Calu3 (cell line): ENCODE results near the gene MAPK8IP3. TPM values are rescaled to one million over a fixed set of nuclear protein-coding genes. Genes with fewer than 3 reads are reported as not detected.

ENCODE experiments used
- BruUV-seq: library from RNA; stranded (reverse); fragments of 400-500 nt; replicated peaks from 2 replicates; lab custom pipeline; 2021; lab: Mats Ljungman, UMichigan
- CTCF ChIA-PET: fragments of 300-600 bp; sonication (Branson Sonifier 250); formaldehyde crosslinking; loops from one replicate; lab custom pipeline; 2022; ENCODE audit warnings: antibody characterized with exemption; lab: Charles Lee
- DNase-seq: peaks from one replicate; pipeline ENCODE4 v3.0.0; 2022
- H3K27ac Mint-ChIP-seq: one replicate; pipeline ENCODE4 v1.8.0; 2022; ENCODE audit warnings: mixed read lengths; ENCODE audit not compliant: unreplicated experiment
- H3K27me3 Mint-ChIP-seq: one replicate; pipeline ENCODE4 v1.8.0; 2022; ENCODE audit warnings: mixed read lengths; ENCODE audit not compliant: unreplicated experiment
- H3K36me3 Mint-ChIP-seq: one replicate; pipeline ENCODE4 v1.8.0; 2022; ENCODE audit warnings: mild to moderate bottlenecking, moderate library complexity, mixed read lengths; ENCODE audit not compliant: insufficient read depth, unreplicated experiment
- H3K4me1 Mint-ChIP-seq: one replicate; pipeline ENCODE4 v1.8.0; 2022; ENCODE audit warnings: mild to moderate bottlenecking, low read depth, mixed read lengths; ENCODE audit not compliant: unreplicated experiment
- H3K4me3 Mint-ChIP-seq: one replicate; pipeline ENCODE4 v1.8.0; 2022; ENCODE audit warnings: mild to moderate bottlenecking, low read depth, moderate library complexity, mixed read lengths; ENCODE audit not compliant: unreplicated experiment
- H3K9me3 Mint-ChIP-seq: one replicate; pipeline ENCODE4 v1.8.0; 2022; ENCODE audit warnings: low read depth, mixed read lengths; ENCODE audit not compliant: unreplicated experiment
- intact Hi-C: fragments of 100-400 bp; cut with micrococcal nuclease; formaldehyde crosslinking; loops from one replicate; pipeline ENCODE4 v1.10.0; 2022; ENCODE audit not compliant: unreplicated experiment
- total RNA-seq: library from RNA; stranded (reverse); gene quantifications from 2 replicates; pipeline ENCODE4 v1.2.3, GENCODE V29; 2022
- TF ChIP-seq, protein P1 (sequence below): fragments of 200-600 bp; IDR thresholded peaks from one replicate; pipeline ENCODE4 v1.8.0; 2022; ENCODE audit warnings: antibody characterized with exemption; ENCODE audit not compliant: unreplicated experiment

Gene MAPK8IP3
- total RNA-seq, 1 experiment from 2014 or later = 110 TPM

DNA sequence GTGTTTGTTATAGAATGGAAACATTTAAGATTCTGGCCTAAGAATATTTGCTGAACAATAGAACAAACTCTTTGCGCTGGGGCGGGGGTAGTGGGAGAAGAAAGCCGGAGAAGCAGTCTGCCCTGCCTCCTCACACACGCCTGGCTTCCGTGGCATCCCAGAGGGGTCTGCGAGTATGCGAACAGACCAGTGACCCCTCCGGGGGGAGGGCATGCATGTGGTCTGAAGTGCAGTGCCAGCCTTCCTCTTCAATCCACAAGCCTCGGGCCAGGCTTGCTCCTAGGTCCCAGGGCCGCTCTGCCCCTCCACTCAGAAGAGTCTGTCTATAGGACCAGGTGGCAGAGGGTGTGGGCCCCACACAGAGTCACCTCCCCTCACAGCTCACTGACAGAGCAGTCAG, 101.6 kb downstream of the MAPK8IP3 start:
- CTCF ChIA-PET = no interaction called here
- BruUV-seq = no TSS peak
- Mint-ChIP-seq H3K4me3 (no peak overlapping the region), H3K4me1 (no peaks in the 10 kb centered on the region), H3K27me3 (no peaks in the 10 kb centered on the region), H3K36me3 (peaks cover 25% of the 10 kb centered on the region), H3K9me3 (no peaks in the 10 kb centered on the region), H3K27ac (no peak overlapping the region)
- DNase-seq = no peak
- TF ChIP-seq, protein P1, sequence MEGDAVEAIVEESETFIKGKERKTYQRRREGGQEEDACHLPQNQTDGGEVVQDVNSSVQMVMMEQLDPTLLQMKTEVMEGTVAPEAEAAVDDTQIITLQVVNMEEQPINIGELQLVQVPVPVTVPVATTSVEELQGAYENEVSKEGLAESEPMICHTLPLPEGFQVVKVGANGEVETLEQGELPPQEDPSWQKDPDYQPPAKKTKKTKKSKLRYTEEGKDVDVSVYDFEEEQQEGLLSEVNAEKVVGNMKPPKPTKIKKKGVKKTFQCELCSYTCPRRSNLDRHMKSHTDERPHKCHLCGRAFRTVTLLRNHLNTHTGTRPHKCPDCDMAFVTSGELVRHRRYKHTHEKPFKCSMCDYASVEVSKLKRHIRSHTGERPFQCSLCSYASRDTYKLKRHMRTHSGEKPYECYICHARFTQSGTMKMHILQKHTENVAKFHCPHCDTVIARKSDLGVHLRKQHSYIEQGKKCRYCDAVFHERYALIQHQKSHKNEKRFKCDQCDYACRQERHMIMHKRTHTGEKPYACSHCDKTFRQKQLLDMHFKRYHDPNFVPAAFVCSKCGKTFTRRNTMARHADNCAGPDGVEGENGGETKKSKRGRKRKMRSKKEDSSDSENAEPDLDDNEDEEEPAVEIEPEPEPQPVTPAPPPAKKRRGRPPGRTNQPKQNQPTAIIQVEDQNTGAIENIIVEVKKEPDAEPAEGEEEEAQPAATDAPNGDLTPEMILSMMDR = no peak
- intact Hi-C loops = no loop called here

DNA sequence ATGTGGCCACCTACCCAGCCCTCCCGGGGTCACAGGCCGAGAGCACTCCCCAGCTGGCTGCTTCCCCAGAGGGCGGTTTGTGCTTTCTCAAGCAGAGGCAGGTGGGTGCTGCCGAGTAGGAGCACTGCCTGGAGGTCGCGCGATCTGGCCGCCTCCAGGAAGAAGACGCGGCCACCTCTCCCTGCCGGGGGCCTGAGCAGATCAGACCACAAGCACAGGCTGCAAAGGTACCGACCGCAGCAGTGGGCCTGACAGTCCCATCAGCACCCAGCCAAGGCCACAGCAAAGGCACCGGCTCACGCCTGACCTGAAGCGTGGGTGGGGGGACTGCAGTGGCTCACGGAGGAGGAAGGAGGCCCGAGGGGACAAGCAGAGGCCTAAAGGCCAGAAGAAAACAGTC, 102.7 kb downstream of the MAPK8IP3 start:
- no peak overlapping the region for H3K27ac Mint-ChIP-seq

DNA sequence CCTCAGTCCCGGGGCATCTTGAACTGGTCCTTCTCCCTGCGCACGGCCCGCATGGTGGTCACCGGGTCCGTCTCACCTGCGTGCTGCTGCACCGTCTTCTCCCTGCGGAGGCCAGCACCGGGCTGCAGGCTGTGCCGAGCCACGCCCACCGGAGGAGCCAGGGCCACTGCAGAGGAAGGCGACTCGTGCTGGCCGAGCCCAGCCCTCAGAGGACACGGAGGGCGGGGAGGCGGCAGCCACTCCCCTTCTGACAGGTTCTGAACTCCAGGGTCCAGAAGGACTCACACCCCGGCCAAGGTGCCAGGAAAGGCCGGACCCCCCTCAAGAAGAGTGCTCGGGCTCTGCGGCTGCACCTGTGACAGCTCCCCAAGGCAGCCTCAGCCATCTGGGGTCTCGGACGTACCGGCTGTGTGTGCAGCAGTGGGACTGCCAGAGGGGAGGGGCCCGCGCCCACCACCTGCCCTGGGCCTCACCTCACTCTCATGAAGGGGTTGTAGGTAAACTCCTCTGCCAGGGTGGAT, 103.3 kb downstream of the MAPK8IP3 start:
- Mint-ChIP-seq H3K4me1 (no peaks in the 10 kb centered on the region), H3K36me3 (peaks cover 33% of the 10 kb centered on the region), H3K4me3 (no peak overlapping the region), H3K9me3 (no peaks in the 10 kb centered on the region), H3K27me3 (no peaks in the 10 kb centered on the region), H3K27ac (no peak overlapping the region)
- no peak for DNase-seq
- BruUV-seq = no TSS peak
- CTCF ChIA-PET = no interaction called here
- TF ChIP-seq, protein P1 = no peak
- intact Hi-C loops = no loop called here

More for the DNA sequence above, 102.7 kb downstream of the MAPK8IP3 start:
- H3K4me3 Mint-ChIP-seq = no peak overlapping the region
- no peaks in the 10 kb centered on the region for H3K27me3 Mint-ChIP-seq
- no peak for DNase-seq
- H3K36me3 Mint-ChIP-seq = peaks cover 32% of the 10 kb centered on the region
- CTCF ChIA-PET = no interaction called here
- no peaks in the 10 kb centered on the region for H3K9me3 Mint-ChIP-seq
- H3K4me1 Mint-ChIP-seq = no peaks in the 10 kb centered on the region
- intact Hi-C loops = no loop called here
- no TSS peak for BruUV-seq
- TF ChIP-seq, protein P1 = no peak

DNA sequence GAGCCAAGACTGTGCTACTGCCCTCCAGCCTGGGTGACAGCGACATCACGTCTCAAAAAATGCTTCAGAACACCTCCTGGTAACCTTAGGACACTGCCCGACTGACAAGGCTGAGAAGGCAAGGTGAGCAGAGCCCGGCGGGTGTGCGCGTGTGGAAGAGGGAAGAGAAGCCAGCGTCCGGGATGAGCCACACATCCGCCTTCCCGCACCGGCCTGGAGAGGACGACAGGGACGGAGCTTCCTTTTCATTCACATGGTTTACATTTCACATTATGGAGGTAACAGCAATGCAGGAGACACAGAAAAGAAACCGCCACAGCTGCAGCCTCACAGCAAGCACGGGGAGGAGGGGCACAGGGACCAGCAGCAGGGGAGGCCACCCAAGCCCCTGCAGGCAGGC, 104.1 kb downstream of the MAPK8IP3 start:
- BruUV-seq = no TSS peak
- CTCF ChIA-PET = no interaction called here
- intact Hi-C loops = no loop called here
- no peaks in the 10 kb centered on the region for H3K4me1 Mint-ChIP-seq
- TF ChIP-seq, protein P1 = no peak
- H3K27ac Mint-ChIP-seq = no peak overlapping the region
- no peaks in the 10 kb centered on the region for H3K27me3 Mint-ChIP-seq
- no peak for DNase-seq
- H3K9me3 Mint-ChIP-seq = no peaks in the 10 kb centered on the region
- H3K36me3 Mint-ChIP-seq = peaks cover 31% of the 10 kb centered on the region
- H3K4me3 Mint-ChIP-seq = no peak overlapping the region
